Hematopoietic multipotent progenitor cell treated with erythropoietin and hydrocortisone succinate and interleukin-3 and kit ligand, for 8 days (in vitro differentiated cells): ENCODE measurements around the gene SKI.

ENCODE experiments used
- DNase-seq: peaks from one replicate; pipeline ENCODE4 v3.0.0-alpha.2; 2015

The SKI gene

DNA sequence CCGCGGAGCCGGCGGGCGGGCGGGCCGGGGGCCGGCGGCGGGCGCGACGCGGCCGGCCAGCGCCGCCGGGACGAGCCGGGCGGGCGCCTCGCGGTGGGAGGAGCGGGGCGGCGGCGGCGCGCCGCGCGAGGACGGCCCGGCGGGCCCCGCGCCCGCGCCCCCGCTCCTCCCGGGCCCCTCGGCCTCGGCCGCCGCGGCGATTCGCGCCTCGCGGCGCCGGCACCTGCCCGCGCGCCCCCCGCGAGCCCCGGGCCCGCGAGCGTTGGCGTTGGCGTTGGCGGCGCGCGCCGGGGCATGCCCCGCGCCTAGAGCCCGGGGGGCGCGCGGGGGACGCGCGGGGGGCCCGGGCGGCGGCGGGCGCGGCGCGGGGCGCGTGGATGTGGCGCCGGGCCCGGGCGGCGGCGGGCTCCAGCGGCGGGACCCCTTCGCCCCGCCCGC, at the start of gene SKI:
SKI (plus strand) TSS at position 163 of the 438 bp plus-strand sequence. CDS start 448 bp downstream, outside the sequence.
- DNase-seq, result no peak

DNA sequence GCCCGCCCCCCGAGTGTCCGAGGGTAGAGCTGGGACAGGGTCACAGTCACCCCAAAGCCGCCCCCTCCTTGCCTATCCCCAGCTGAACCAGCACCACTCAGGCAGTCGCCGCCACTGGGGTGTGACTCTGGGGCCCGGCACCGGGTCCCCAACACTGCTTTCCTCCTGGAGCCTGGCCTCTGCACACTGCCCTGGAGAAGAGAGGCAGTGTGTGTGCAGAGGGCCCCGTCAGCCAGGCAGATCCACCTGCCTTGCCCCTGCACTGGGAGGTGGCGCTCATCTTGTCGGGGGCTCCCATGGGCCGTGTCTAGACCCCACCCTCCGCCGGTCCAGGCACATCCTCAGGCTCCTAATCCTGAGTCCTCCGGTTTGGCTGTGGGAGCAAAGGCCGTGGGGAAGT, 49.2 kb upstream of the SKI start:
- DNase-seq, result no peak

DNA sequence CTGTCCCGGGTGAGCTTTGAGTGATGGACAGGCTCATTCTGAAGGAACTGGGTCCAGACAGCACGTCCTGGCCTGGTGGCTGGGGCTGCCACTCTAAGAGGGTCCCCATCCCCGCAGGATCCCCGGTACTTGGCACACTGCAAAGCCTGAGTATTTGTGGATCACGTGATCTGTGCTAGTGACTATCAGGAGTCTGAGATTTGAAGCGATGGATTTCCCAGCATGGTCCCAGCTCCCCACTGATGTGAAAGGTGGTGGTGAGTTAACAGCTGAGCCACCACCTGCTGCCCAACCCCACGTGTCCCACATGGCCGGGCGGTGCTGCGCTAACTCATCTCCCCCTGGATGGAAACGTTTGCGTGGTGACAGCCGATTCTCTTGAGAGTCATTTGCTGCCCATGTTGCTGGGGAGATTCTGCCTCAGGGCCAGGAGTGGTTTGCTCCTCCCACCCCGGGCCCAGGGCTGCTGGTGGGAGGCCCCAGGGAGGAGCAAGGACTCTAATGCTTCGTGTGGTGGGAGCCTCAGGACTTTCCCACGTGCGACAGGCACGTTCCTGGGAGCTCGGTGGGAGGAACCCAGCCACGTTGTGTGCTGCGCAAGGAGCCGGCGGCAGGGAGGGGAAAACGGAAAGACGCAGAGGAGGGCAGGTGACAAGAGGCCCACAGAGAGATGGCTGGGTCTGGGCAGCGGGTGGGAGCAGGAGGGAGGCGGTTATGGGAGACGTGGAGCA, 48.7 kb upstream of the SKI start:
- no peak for DNase-seq

DNA sequence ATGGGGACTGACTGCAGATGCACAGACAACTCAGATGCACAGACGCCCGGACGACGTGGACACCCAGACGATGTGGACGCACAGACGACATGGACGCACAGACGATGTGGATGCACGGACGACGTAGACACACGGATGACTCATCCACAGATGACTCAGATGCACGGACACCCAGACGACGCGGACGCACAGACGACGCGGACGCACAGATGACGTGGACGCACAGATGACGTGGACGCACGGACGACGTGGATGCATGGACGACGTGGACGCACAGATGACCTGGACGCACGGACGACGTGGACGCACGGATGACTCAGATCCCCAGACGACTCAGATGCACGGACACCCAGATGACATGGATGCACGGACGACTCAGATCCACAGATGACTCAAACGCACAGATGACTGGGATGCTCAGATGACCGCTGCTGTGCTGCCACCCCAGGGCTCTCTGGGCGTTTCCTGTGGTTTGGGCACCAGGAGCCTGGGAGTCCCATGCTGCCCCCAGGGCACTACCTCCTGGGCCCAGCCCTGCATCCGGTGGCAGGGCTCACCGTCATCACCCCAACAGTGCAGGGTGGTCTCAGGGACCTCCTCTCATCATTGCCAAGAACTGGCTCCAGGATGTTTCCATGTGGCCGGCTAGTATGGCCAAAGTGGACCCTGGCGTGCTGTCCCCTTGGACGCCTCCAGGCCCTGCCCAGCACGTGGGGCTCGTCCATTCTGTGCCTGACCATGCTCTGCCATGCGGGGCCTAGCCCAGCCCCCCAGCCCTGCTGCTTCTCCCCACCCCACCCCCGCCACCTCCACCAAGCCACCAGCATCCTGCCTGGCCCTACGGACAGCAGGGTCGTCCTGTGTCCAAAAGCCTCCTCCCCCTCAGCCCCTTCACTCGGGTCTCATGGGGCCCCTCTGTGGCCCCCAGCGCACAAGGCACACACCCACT, 47.5 kb upstream of the SKI start:
- no peak for DNase-seq

DNA sequence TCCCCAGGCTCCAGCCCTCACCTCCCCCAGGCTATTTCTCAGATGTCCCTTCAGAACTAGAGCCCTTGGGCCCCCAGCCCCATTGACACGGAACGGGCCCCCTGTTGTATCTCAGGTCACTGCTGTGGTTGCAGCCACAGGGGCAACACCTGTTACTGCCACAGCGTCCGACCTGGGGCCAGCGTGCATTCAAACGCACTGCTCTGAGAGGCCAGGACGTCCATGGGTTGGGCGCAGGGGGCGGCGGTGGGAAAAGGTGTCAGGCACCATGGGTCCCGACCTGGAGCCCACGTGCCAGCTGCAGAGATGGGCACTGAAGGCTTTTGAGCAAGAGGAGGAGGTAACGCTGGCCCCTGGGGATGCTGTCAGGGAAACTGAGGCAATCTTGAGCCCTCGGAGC, 46.8 kb upstream of the SKI start:
- DNase-seq, result no peak

DNA sequence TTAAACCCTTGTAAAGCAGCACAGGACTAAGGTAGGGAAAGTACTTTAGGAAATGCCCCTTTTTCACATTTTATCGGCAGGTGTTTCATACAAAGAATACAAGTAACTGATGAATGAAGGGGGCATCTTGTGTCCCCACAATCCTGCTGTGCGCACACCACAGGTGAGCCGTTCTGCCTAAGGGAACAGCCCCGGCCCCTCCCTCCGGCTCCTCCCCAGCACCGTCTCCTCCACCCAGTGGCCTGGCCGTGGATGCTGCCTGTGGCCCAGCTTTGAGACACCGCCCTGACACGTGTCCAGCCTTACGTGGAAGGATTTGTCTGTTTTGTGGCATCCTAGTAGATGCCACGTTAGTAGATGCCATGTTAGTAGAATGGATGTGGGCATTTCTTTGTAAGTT, 46.4 kb upstream of the SKI start:
- DNase-seq, result no peak

DNA sequence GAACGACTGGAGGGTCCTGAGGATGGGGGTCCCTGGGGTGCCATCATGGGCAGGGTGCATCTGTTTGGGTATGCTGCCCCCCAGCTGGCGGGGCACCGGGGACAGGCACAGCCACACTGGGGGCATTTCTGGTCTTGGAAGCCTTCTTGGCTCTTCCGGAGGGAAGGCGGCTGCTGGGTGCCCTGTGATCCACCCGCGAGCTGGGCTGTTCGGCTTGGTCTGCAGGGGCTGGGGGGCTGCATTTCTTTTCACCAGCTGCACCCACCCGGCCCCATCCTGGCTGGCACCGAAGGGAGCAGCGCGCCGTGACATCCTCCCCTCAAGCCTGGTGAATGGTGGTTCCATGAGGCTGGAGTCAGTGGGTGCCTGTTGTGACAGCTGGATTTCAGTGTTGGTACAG, 45.7 kb upstream of the SKI start:
- DNase-seq, result no peak

DNA sequence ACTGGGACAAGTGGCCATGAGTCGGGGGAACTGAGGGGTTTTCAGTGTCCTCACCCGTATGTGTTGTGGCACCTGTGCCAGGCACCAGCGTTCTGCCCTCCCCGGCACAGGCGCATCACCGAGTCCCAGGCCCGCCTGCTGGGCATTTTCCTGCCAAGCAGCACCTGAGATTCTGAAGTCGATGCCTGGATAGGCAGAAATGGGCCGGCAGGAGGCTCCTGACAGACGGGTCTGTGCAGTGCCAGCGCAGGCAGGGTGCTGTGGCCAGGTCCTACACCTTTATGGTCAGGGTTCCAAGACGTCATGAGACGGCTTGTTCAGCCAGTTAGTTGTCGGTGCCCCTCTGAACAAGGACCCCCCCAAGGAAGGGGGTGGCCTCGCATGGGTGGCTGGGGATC, 44.2 kb upstream of the SKI start:
- no peak for DNase-seq

DNA sequence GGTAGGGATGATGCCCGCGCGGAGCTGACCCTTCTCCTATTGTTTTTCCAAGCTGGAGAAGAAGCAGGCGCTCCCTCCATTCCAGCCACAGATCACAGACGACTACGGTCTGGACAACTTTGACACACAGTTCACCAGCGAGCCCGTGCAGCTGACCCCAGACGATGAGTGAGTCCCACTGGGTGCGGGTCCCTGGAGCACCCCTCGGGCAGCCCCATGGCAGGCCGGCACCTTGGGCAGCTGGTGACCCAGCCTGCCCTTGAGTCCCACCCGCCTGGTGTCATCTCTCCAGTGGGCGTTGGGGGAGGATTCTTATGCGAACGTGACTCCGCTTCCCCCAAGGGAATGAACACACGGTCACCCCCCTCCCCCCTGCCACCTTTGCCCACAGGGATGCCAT, 43.6 kb upstream of the SKI start:
- no peak for DNase-seq

DNA sequence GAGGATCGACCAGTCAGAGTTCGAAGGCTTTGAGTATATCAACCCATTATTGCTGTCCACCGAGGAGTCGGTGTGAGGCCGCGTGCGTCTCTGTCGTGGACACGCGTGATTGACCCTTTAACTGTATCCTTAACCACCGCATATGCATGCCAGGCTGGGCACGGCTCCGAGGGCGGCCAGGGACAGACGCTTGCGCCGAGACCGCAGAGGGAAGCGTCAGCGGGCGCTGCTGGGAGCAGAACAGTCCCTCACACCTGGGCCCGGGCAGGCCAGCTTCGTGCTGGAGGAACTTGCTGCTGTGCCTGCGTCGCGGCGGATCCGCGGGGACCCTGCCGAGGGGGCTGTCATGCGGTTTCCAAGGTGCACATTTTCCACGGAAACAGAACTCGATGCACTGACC, 43.2 kb upstream of the SKI start:
- DNase-seq, result no peak

DNA sequence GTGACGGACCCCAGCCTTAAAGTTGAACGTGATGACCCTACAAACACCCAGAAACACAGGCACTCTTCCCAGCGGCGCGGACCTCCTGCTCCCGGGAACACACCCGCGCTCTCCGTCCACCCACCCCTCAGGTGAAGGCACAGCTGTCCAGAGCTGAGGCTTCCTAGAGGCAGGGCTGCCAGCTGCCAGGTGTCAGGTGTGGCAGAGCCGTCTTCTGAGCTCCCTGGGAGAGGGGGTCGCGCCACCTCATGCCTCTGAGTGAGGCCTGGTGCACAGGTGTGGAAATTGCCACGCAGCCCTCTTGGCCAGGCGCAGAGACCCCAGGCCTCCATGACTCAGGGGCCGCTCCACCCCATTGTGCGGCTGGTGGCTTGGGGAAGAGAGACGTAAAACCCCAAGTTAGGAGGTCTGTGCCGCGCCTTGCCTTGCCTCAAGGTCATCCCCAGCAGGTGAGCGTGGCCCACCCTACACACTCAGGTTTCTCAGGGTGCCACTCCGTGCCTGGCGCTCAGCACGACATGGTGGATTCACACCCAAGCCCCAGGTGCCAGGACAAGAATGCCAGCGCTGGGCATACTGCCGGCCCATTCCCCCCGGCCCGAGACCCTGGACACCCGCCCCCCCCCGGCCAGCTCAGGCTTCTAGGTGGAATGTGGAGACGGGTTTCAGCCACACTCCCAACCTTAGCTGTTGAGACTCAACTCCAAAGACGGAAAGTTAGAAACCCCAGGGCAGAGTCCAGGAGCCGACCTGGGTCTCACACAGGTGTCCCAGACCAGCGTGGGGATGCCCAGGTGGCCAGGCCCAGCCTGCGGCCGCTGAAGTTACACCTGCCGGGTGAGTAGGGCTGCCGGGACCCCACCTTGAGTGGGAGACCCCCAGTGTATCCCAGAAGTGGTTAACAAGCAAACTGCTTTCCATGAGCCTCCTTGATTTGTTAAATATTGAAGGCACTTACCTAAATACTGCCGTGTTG, 42.0 kb upstream of the SKI start:
- no peak for DNase-seq

DNA sequence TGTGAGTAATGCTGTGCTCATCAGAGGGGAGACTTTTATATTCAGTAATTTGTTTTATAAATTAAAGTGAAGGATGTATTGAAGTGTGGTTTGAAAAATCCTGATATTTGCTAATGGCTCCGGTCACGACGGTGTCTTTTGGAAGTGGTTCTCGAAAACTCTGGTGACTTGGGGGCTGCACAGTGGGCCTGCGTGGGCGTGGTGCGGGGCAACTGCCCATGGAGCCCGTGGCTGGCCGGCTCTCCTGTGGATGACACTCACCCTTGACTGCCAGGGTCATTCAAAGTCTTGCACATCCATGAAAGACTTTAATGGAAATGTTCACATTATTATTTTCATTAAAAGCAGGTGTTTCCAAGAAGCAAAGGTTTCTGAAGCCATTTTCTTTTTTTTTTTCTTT, 41.2 kb upstream of the SKI start:
- no peak for DNase-seq

DNA sequence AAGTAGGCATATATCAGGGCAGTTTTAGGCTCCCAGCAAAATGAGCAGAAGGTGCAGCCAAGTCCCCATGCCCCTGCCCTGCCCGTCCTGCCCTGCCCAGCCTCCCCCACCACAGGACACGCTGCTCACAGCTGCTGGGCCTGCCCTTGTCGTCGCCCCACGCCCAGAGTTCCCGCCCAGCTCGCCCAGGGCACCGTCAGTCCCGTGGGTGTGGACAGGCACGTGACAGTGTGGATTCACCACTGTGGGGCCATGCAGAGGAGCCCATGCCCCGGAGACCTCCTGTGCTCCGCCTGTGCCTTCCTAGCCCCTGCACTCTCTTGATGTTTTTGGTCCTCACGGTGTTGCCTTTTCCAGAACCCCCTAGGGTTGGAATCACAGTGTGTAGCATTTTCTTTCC, 40.5 kb upstream of the SKI start:
- peak; percentile 51 for DNase-seq

DNA sequence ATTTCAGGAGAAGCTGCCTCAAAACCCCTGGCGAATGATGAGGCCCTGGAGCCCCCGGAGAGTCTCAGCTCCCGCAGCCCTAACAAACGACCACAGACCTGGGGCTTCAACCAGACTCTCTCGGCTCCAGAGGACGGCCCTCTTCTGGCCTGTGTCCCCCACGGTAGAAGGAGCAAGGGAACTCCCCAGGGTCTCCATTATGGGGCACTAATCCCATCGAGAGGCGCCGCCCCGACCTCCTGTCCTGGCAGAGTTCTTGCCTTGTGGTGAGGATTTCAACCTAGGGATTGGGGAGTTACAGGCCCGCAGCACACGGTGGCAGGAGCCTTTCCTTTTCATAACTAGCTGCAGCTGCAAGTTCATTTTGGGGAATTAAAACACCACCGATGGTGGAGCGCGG, 39.8 kb upstream of the SKI start:
- no peak for DNase-seq

DNA sequence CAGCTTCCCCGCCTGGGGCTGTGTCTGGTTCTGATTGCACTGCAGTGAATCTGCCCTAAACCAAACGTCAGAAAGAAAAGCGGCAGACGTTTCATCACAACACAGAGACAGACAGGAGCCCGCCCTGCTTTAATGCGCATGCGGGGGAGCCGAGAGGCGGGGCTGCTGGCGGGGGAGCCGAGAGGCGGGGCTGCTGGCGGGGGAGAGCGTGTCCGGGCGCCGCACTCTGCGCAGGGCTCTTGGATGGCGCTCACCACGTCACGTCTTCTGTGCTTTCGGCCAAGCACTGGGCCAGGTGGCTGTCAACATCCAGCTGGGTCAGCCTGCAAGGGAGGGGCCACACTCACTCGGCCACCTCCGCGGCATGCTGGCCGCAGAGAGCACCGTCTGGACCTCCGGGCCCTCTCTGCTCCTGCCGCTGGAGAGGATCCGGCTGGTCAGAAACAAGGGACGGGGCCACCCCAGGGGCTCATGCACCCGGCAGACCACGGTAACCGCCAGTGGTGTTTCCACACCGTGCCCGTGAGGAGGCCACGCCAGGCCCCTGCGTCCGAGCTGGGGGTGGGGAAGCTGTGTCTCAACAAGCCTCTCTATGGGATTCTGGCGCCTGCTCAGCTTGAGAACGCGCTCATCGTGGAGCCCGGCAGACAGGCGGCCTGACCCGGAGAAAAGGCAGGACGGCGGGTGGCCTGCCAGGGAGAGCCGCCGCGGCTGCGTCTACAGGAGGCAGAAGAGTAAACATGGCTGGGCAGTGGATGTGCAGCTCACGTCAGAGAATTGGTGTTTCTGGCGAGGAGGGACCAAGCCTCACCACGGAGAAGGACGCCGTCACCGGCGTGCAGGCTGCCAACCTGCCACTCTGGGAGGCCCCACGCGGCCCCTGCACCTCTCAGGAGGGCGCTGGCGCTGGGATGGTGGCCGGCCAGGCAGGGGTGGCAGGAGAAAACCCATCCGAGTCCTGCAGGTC, 38.4 kb upstream of the SKI start:
- peak; percentile 89 for DNase-seq

DNA sequence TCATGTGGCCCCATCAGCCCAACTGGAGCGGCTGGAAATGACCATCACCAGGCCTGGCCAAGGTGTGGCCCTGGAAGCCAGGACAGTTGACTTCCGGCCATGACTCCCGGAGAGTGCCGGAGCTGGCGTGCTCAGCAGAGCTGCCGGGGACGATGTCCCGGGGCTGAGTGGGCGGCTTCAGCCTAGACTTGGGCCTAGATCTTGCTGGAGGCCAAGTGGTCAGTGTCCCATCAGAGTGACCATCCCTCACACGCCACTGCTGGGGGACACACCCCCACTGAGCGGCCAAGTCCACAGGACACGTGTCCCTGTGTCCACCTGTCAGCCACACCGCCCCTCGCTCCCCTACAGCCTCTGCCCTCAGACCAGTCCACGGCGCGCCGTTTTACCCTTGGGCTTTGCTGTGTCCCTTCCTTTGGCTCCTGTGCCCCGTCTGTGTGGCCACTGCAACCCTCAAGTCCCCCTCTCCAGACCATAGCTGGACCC, 37.6 kb upstream of the SKI start:
- no peak for DNase-seq

DNA sequence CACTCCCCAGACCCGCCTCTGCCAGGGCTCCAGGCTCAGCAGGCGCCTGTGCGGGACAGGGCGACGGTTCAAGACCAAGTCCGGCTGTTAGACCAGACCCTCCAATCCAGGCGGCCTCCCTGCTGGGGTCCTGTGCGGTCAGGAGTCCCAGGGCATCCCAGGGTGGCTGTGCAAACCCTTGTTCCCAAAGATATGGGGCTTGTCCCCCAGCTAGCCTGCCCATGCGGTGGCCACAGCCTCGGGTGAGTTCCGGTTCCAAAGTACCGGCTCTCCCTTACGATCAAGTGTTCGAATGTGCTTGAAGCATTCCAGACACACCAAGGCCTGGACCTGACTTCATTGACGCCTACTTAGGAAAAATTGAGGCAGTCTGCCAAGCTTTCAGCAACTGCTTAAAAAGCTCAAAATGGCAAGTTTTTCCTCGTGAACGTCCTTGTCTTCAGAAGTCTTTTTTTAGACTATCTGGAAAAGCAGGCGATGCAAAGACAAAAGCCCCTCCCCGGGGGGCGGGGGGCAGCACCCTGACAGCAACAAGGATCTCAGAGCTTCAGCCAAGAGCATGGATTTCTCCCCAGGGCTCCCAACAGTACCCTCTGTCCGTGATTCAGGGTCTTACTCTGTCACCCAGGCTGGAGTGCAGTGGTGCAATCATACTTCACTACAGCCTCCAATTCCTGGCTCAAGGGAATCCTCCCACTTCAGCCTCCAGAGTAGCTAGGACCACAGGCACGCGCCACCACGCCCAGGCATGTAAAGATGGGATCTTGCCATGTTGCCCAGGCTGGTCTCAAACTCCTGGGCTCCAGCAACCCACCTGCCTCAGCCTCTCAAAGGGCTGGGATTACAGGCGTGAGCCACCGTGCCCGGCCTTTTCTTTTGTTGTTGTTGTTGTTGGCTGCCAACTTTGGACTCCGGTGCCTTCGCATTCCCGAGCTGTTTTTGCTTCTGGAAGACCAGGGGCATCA, 35.8 kb upstream of the SKI start:
- DNase-seq, result no peak

DNA sequence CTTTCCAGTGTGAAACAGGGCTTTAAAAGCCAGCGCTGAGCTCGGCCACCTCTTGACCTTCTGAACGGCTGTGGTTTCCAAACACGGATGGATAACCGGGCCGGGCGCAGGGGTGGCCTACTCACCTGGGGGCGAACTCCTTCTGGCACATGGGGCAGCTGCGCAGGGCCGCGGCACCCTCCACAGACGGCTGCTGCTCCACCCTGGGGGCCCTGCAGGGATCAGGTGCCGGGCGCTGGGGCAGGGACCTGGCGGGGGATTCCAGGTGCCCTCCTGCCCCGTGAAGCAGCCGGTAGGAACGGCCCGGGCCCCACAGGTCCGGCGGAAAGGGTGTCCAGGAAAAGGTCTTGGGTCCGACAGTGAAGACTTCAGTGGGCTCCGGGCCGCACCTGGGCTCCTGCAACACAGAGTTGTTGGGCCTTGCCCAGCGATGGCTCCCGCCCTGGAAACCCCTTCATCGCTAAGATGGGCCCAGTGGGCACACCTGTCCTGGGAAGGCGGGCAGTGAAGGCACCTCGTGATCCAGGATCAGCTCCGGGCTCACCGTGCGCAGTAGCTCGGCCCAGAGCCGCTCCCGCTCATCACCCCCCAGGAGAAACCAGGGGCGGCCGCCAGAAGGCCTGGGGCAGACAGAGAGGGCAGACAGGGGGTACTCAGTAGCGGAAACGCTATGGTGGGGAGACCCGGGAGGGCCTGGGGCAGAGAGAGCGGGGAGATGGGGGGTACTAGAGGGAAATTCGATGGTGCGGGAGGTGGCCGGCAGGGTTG, 34.4 kb upstream of the SKI start:
- no peak for DNase-seq

DNA sequence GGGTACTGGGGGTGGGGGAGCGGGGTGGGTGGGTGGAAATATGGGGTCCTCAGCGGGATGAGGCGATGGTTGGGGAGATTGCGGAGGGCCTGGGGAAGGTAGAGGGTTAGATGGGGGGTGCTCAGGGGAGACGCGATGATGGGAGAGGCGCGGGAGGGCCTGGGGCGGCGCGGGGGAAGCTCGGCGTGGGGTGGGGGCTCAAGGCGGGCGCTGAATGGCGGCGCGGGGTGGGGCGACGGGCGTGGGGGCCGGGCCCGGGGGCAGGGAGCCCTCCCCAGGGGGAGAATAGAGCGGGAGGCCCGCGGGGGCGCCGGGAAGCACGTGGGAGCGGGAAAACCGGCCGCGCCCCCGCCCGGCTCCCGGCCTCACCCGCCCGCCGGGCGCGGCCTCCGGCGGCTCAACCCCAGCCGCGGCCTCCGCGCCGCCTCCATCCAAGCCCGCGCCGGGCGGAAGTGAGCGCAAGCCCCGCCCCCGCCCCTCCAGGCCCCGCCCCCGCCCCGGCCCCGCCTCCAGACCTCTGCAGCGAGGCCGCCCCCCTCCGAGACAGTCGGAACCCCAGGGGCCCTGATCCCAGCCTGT, 33.7 kb upstream of the SKI start, which contains the start of gene FAAP20:
FAAP20 (minus strand) TSS at position 454 of the 579 bp plus-strand sequence; CDS start at position 431, 23 bp downstream.
- DNase-seq, result peak; percentile 61
